Left lung (tissue), 10 donors: ENCODE results near the gene LMF2. TPM values are rescaled to one million over a fixed set of nuclear protein-coding genes. Genes with fewer than 3 reads are reported as not detected.
A peak's percentile ranks its signal among the peaks of the same experiment; 100 is the strongest.

Experiments used
- ATAC-seq: fragments of 200-7000 bp; cut with Tn5 transposase; one replicate; pipeline ENCODE4 v1.9.1; 2020; ENCODE audit warnings: moderate library complexity
- DNase-seq, 4 donors: peaks; one replicate each; pipeline ENCODE4 v3.0.0-alpha.2; 2013 to 2020
- H3K27ac ChIP-seq, 2 donors: fragments of 200-600 bp; sonication (generic) in 1 of 2; one replicate each; pipeline versions ENCODE4 v1.5.0 to v1.8.0; 2020 to 2021
- H3K27me3 ChIP-seq, 2 donors: fragments of 200-600 bp; sonication (generic) in 1 of 2; one replicate each; pipeline versions ENCODE4 v1.5.0 to v1.8.0; 2020 to 2021
- H3K36me3 ChIP-seq, 2 donors: fragments of 200-600 bp; sonication (generic) in 1 of 2; one replicate each; pipeline versions ENCODE4 v1.5.0 to v1.8.0; 2020 to 2021
- H3K4me1 ChIP-seq, 2 donors: fragments of 200-600 bp; one replicate each; pipeline ENCODE4 v1.8.0; 2021
- H3K4me3 ChIP-seq, 2 donors: fragments of 200-600 bp; sonication (generic) in 1 of 2; one replicate each; pipeline versions ENCODE4 v1.5.0 to v1.8.0; 2020 to 2021; ENCODE audit warnings: mild to moderate bottlenecking in 1 of 2
- H3K9me3 ChIP-seq, 2 donors: fragments of 200-600 bp; sonication (generic) in 1 of 2; one replicate each; pipeline versions ENCODE4 v1.5.0 to v1.8.0; 2020 to 2021
- CTCF ChIP-seq, 2 donors: fragments of 200-600 bp; sonication (generic) in 1 of 2; IDR thresholded peaks; one replicate each; pipeline versions ENCODE4 v1.5.0 to v1.8.0; 2021; ENCODE audit warnings: antibody characterized with exemption in 2 of 2
- intact Hi-C, 2 donors: fragments of 100-400 bp; cut with DNase I; formaldehyde crosslinking; loops; one replicate each; pipeline versions ENCODE4 v1.11.2 to v1.14.2; 2022
- polyA plus RNA-seq, 6 donors: library from polyadenylated mRNA; unstranded; fragments of 120-200 nt; gene quantifications; one replicate each; pipeline ENCODE4 v1.2.1, GENCODE V29; 2013; ENCODE audit not compliant: insufficient read length in 6 of 6
- total RNA-seq, 2 donors: library from RNA; stranded (reverse); fragmentation: NEBNext Ultra II Directional; extraction: Animal tissue kit (Norgen Biotek cat#: 25700); gene quantifications; one replicate each; pipeline ENCODE4 v1.2.1, GENCODE V29; 2021
- donor health status: DM: no; HTN: yes; CAD: no.
- donor health status: DM: no; HTN: no; CAD: no.

LMF2 gene
- total and polyA plus RNA-seq, 8 donors, result 32.9 to 76.4 (median 47.1) TPM

- no peak for ATAC-seq
- TF ChIP-seq CTCF (IDR thresholded peaks at IDR 0.05), result no peak
- Histone ChIP-seq H3K4me1 (peaks cover 7 to 18% of the 10 kb centered on the region in 2 donors), H3K36me3 (peaks cover 0 to 42% of the 10 kb centered on the region in 2 donors), H3K4me3 (no peak overlapping the region), H3K27ac (no peak overlapping the region), H3K9me3 (no peaks in the 10 kb centered on the region), H3K27me3 (no peaks in the 10 kb centered on the region)
- intact Hi-C loops, result loop anchor here in 1 of 2 donors (10.0 kb wide), 1 partner anchor 92 kb away; no protein-coding TSS in a partner anchor
- DNase-seq, result no peak
These were observed 4.7 kb downstream of the LMF2 start for GRCh38 chr22:50502628-50503474.

DNA sequence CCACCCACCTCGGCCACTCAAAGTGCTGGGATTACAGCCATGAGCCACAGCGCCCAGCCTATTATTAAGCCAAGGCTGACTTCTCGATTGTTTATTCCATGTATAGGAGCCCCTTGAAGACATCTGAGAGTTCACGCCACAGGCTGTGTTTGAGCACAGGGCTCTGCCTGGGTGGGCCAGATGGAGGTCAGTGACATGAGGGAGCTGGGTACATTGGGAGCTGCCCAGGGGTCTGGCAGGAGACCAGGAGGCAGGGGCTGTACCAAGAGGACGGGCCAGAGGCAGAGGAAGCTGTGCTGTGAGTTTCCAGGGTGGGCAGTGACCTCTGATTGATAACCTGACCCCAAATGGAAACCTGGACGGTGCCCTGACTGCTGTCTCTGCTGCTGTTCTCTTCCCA lies 5.4 kb downstream of the LMF2 start:
- Histone ChIP-seq H3K4me3 (no peak overlapping the region), H3K9me3 (no peaks in the 10 kb centered on the region), H3K27ac (no peak overlapping the region), H3K4me1 (peaks cover 7 to 16% of the 10 kb centered on the region in 2 donors), H3K36me3 (peaks cover 0 to 42% of the 10 kb centered on the region in 2 donors), H3K27me3 (no peaks in the 10 kb centered on the region)
- ATAC-seq (no peak), DNase-seq (no peak)
- intact Hi-C loops, result loop anchor here in 1 of 2 donors (10.0 kb wide), 1 partner anchor 93 kb away; no protein-coding TSS in a partner anchor
- no peak for TF ChIP-seq CTCF (IDR thresholded peaks at IDR 0.05)

DNA sequence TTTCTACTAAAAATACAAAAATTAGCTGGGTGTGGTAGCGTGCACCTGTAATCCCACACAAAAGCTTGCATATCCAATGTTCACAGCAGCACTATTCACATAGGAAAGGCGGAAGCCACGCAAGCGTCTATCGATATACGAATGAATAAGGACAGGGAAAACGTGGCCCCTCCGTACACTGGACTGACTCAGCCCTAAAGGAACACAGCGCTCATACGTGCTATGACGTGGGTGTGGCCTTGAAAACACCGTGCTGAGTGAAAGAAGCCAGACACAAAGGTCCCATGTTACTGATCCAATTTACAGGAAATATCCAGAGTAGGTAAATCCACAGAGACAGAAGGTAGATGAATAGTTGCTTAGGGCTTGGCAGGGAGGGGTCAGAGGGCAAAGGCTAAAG lies 7.0 kb downstream of the LMF2 start:
- Histone ChIP-seq H3K36me3 (peaks cover 0 to 35% of the 10 kb centered on the region in 2 donors), H3K4me1 (no peaks in the 10 kb centered on the region), H3K9me3 (no peaks in the 10 kb centered on the region), H3K27me3 (no peaks in the 10 kb centered on the region), H3K4me3 (no peak overlapping the region), H3K27ac (no peak overlapping the region)
- ATAC-seq (no peak), DNase-seq (no peak)
- no peak for TF ChIP-seq CTCF (IDR thresholded peaks at IDR 0.05)
- intact Hi-C loops, result loop anchor here in 1 of 2 donors (10.0 kb wide), 1 partner anchor 94 kb away; no protein-coding TSS in a partner anchor

GRCh38 chr22:50498322-50498890 lies 9.1 kb downstream of the LMF2 start:
- intact Hi-C loops, result no loop called here
- H3K9me3 ChIP-seq, result no peaks in the 10 kb centered on the region
- H3K27me3 ChIP-seq, result no peaks in the 10 kb centered on the region
- DNase-seq (peak in 1 of 4 donors; percentile 67), ATAC-seq (peak; percentile 97)
- peak; percentile 56 to 68 for TF ChIP-seq CTCF (IDR thresholded peaks at IDR 0.05)
- H3K4me3 ChIP-seq, result no peak overlapping the region
- H3K4me1 ChIP-seq, result no peaks in the 10 kb centered on the region
- no peak overlapping the region for H3K27ac ChIP-seq
- peaks cover 0 to 18% of the 10 kb centered on the region in 2 donors for H3K36me3 ChIP-seq

DNA sequence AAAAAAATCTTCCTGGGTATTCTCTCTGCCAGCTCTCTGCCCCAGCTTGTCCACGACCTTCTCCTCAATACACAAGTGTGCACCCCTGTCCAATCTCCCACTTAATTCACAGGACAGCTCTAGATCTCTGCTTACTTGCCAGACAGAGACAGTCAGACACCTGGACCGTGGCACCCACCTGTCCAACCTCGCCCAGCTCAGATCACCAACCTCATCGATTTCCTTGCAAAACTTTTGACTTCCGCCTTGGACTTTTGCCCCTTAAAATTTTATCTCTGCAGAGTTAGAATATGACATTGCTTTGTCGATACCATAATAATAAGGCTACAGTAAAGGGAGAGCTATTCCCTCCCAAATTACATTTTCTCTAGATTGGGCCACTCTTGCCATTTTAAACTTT lies 10.4 kb downstream of the LMF2 start:
- Histone ChIP-seq H3K9me3 (no peaks in the 10 kb centered on the region), H3K4me1 (no peaks in the 10 kb centered on the region), H3K27me3 (no peaks in the 10 kb centered on the region), H3K27ac (no peak overlapping the region), H3K36me3 (peaks cover 0 to 5% of the 10 kb centered on the region in 2 donors), H3K4me3 (no peak overlapping the region)
- DNase-seq (no peak), ATAC-seq (no peak)
- intact Hi-C loops, result no loop called here
- no peak for TF ChIP-seq CTCF (IDR thresholded peaks at IDR 0.05)
